ENCODE data around the gene RSPO1. TPM values are rescaled to one million over a fixed set of nuclear protein-coding genes. Genes with fewer than 3 reads are reported as not detected.

RSPO1 gene
- total RNA-seq, 2 donors from 2014 or later: not detected

DNA sequence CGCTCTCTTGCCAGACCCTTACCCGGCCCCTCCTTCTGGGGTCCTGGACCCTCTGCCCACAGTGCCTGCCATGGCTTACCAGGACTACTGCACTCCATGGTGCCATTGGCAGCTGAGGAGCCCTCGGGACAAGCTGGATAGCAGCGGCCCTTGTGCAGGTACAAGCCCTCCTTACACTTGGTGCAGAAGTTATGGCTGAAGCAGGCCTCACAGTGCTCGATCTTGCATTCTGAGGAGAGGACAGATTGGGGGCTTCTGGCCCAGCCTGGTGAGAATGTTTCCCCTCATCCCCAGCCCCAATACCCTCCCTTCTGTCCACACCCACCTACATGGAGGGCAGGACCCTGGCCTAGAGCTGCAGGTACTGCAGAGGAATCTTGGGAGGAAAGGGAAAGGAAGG is 20.6 kb downstream of the RSPO1 start:
- H3K27me3 ChIP-seq (ENCODE audit: control insufficient read depth, insufficient read depth, low read length, poor library complexity, severe bottlenecking): peaks cover 95% of the 10 kb centered on the region
- WGBS, 2 experiments (ENCODE audit: insufficient coverage in 1 of 2, insufficient read length in 1 of 2): 80 to 89% methylated on average over 1 to 5 of the region's 5 CpGs

DNA sequence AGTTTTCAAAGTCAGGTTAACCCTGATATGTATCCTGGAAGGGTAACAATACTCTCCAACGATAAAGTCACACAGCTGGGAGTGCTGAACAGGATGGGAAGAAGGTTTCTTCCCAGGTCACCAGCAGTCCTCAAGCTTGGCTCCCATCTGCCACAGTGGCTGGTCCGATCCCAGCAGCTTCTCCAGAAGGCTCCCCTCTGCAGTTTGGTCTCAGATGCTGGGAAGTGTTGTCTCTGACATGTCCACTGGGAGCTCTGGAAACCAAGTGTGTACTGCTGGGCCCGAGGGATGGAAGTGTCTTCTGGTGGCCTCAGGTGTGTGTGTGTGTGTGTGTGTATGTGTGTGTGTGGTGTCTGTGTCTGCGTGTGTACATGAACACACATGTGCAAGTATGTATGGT is 22.5 kb downstream of the RSPO1 start:
- no peaks in the 10 kb centered on the region for H3K9me3 ChIP-seq (ENCODE audit: control insufficient read depth, low read length)
- Mint-ChIP-seq H3K27me3 (ENCODE audit: insufficient read depth) (peaks cover 60% of the 10 kb centered on the region), H3K4me3 (no peak overlapping the region), H3K9me3 (no peaks in the 10 kb centered on the region), H3K27ac (no peak overlapping the region), H3K4me1 (no peaks in the 10 kb centered on the region), H3K36me3 (ENCODE audit: low read depth) (no peaks in the 10 kb centered on the region)
- 73 to 76% methylated on average over 2 to 4 of the region's 4 CpGs for WGBS, 2 experiments (ENCODE audit: insufficient coverage in 1 of 2, insufficient read length in 1 of 2)
- peaks cover 97% of the 10 kb centered on the region for H3K27me3 ChIP-seq (ENCODE audit: control insufficient read depth, insufficient read depth, low read length, poor library complexity, severe bottlenecking)
- TF ChIP-seq, protein P1, sequence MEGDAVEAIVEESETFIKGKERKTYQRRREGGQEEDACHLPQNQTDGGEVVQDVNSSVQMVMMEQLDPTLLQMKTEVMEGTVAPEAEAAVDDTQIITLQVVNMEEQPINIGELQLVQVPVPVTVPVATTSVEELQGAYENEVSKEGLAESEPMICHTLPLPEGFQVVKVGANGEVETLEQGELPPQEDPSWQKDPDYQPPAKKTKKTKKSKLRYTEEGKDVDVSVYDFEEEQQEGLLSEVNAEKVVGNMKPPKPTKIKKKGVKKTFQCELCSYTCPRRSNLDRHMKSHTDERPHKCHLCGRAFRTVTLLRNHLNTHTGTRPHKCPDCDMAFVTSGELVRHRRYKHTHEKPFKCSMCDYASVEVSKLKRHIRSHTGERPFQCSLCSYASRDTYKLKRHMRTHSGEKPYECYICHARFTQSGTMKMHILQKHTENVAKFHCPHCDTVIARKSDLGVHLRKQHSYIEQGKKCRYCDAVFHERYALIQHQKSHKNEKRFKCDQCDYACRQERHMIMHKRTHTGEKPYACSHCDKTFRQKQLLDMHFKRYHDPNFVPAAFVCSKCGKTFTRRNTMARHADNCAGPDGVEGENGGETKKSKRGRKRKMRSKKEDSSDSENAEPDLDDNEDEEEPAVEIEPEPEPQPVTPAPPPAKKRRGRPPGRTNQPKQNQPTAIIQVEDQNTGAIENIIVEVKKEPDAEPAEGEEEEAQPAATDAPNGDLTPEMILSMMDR (conservative IDR thresholded peaks at IDR 0.05): no peak
- H3K4me3 ChIP-seq (ENCODE audit: low read length): no peak overlapping the region
- H3K36me3 ChIP-seq (ENCODE audit: control insufficient read depth, insufficient read depth, low read length): no peaks in the 10 kb centered on the region
- H3K9ac ChIP-seq (ENCODE audit: extremely low read depth, low read length, poor library complexity, severe bottlenecking): no peak overlapping the region
- H3K4me1 ChIP-seq (ENCODE audit: control insufficient read depth, insufficient read depth, low read length): no peaks in the 10 kb centered on the region
- no peak overlapping the region for H3K27ac ChIP-seq (ENCODE audit: low read depth, low read length)
- DNase-seq: no peak

More for the DNA sequence above, 20.6 kb downstream of the RSPO1 start:
- Histone ChIP-seq H3K9me3 (ENCODE audit: control insufficient read depth, low read length) (no peaks in the 10 kb centered on the region), H3K27ac (ENCODE audit: low read depth, low read length) (no peak overlapping the region), H3K4me3 (ENCODE audit: low read length) (no peak overlapping the region), H3K9ac (ENCODE audit: extremely low read depth, low read length, poor library complexity, severe bottlenecking) (no peak overlapping the region), H3K4me1 (ENCODE audit: control insufficient read depth, insufficient read depth, low read length) (no peaks in the 10 kb centered on the region), H3K36me3 (ENCODE audit: control insufficient read depth, insufficient read depth, low read length) (no peaks in the 10 kb centered on the region)
- H3K4me3 Mint-ChIP-seq: no peak overlapping the region
- H3K9me3 Mint-ChIP-seq: no peaks in the 10 kb centered on the region
- H3K27ac Mint-ChIP-seq: no peak overlapping the region
- H3K36me3 Mint-ChIP-seq (ENCODE audit: low read depth): no peaks in the 10 kb centered on the region
- DNase-seq: no peak
- H3K27me3 Mint-ChIP-seq (ENCODE audit: insufficient read depth): peaks cover 78% of the 10 kb centered on the region
- TF ChIP-seq, protein P1 (conservative IDR thresholded peaks at IDR 0.05): no peak
- H3K4me1 Mint-ChIP-seq: no peaks in the 10 kb centered on the region

DNA sequence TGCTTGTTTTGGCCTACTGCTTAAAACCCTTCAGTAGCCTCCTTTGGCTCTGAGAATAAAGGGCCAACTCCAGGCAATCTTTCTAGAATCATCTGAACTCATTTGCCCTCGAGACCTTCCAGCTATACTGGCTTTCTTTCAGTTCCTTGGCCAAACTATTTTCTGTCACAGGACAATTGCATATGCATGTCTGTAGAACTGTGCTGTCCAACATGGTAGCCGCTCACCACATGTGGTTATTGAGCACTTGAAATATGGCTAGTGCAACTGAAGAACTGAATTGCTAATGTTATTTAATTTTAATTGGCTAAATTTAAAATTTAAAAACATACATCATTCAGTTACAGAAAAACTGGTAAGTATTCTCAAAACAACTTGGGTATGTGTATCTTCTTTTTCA is 24.7 kb downstream of the RSPO1 start:
- Mint-ChIP-seq H3K36me3 (ENCODE audit: low read depth) (no peaks in the 10 kb centered on the region), H3K4me3 (no peak overlapping the region), H3K9me3 (no peaks in the 10 kb centered on the region), H3K27ac (no peak overlapping the region), H3K27me3 (ENCODE audit: insufficient read depth) (peaks cover 39% of the 10 kb centered on the region), H3K4me1 (no peaks in the 10 kb centered on the region)
- H3K36me3 ChIP-seq (ENCODE audit: control insufficient read depth, insufficient read depth, low read length): no peaks in the 10 kb centered on the region
- peaks cover 97% of the 10 kb centered on the region for H3K27me3 ChIP-seq (ENCODE audit: control insufficient read depth, insufficient read depth, low read length, poor library complexity, severe bottlenecking)
- TF ChIP-seq, protein P1 (conservative IDR thresholded peaks at IDR 0.05): no peak
- WGBS, 2 experiments (ENCODE audit: insufficient coverage in 1 of 2, insufficient read length in 1 of 2): 56 to 83% methylated on average over 1 to 2 of the region's 2 CpGs
- no peak overlapping the region for H3K27ac ChIP-seq (ENCODE audit: low read depth, low read length)
- no peak for DNase-seq
- no peaks in the 10 kb centered on the region for H3K4me1 ChIP-seq (ENCODE audit: control insufficient read depth, insufficient read depth, low read length)
- no peak overlapping the region for H3K4me3 ChIP-seq (ENCODE audit: low read length)
- H3K9me3 ChIP-seq (ENCODE audit: control insufficient read depth, low read length): no peaks in the 10 kb centered on the region
- H3K9ac ChIP-seq (ENCODE audit: extremely low read depth, low read length, poor library complexity, severe bottlenecking): no peak overlapping the region

Measured in endodermal cell (in vitro differentiated cells).